ENCODE data around the gene NUMA1. TPM values are rescaled to one million over a fixed set of nuclear protein-coding genes. Genes with fewer than 3 reads are reported as not detected.

The NUMA1 gene
- total and polyA plus RNA-seq, 9 of the 15 experiments (the other 6 are each of a cell fraction or from before 2014, with no cell fraction given) = 4.1 to 104 (median 51.2) TPM

- intact Hi-C loops (cut with micrococcal nuclease) = no loop called here
- no TSS peak for BruUV-seq (replicated peaks)
- in situ Hi-C loops (cut with MboI) = no loop called here
- 93% methylated on average over 5 of the region's 5 CpGs for WGBS (ENCODE audit: insufficient coverage, low coverage, missing lambda C conversion rate)
- Histone ChIP-seq H3K27me3 (ENCODE audit: control insufficient read depth in 2 of 2, insufficient read depth in 2 of 2, low read length in 2 of 2) (no peaks in the 10 kb centered on the region), H3K9ac (ENCODE audit: insufficient read depth in 1 of 2, low read depth in 2 of 2, low read length in 2 of 2) (no peak overlapping the region), H2AFZ (ENCODE audit: low read depth, low read length) (no peak overlapping the region), H3K36me3 (ENCODE audit: control insufficient read depth, insufficient read depth, low read length) (peaks cover 60% of the 10 kb centered on the region), H4K20me1 (replicated peaks; ENCODE audit: control insufficient read depth, insufficient read depth, low read length) (no peaks in the 10 kb centered on the region), H3K27ac (ENCODE audit: extremely low read depth, low read depth, low read length) (no peak overlapping the region), H3K79me2 (ENCODE audit: control insufficient read depth, insufficient read depth, low read length) (peaks cover 4% of the 10 kb centered on the region; the same call in 1 of the 3 replicates), H3K9me1 (ENCODE audit: control insufficient read depth, insufficient read depth, low read length) (peaks cover 3% of the 10 kb centered on the region), H3K4me1 (replicated peaks in 1 of 2; ENCODE audit: control insufficient read depth in 2 of 2, insufficient read depth in 2 of 2, low read length in 2 of 2) (no peaks in the 10 kb centered on the region), H3K4me2 (ENCODE audit: insufficient read depth, low read length) (no peak overlapping the region), H3K4me3 (no peak overlapping the region), H3K9me3 (replicated peaks; ENCODE audit: control insufficient read depth, insufficient read depth, low read depth, low read length) (no peaks in the 10 kb centered on the region)
- no peak for ATAC-seq
- POLR2A ChIA-PET = interaction anchor here (1.1 to 1.8 kb wide), 2 partner anchors 12 to 125 kb away, joined by 3 to 4 read pairs; no protein-coding TSS in a partner anchor
- no peak for FAIRE-seq
- no peak for DNase-seq (ENCODE audit: extremely low read depth in 1 of 4, low spot score in 3 of 4)
- TF ChIP-seq ZNF324 (CRISPR knock-in tag; IDR thresholded peaks at IDR 0.05) (no peak), SMARCB1 (IDR thresholded peaks at IDR 0.05; ENCODE audit: insufficient read length, low read depth) (no peak), SOX6 (IDR thresholded peaks at IDR 0.05) (no peak), TBP (optimal IDR thresholded peaks at IDR 0.05; ENCODE audit: low read depth, low read length) (no peak), PBX2 (CRISPR knock-in tag; IDR thresholded peaks at IDR 0.05; ENCODE audit: low read depth) (no peak), PBX2 (tag; conservative IDR thresholded peaks at IDR 0.05; ENCODE audit: low read depth) (no peak), KDM5B (IDR thresholded peaks at IDR 0.05; ENCODE audit: insufficient replicate concordance, low read depth, low read length) (no peak), TAF1 (IDR thresholded peaks at IDR 0.05; ENCODE audit: control insufficient read depth, extremely low read depth, insufficient read depth, low read length, severe bottlenecking) (no peak), SRSF9 (IDR thresholded peaks at IDR 0.05; ENCODE audit: borderline replicate concordance, low read depth, low read length) (no peak), ATF1 (CRISPR knock-in tag; IDR thresholded peaks at IDR 0.05) (no peak), ATF1 (tag; IDR thresholded peaks at IDR 0.05) (no peak), HDAC1 (IDR thresholded peaks at IDR 0.05) (no peak), RBM39 (optimal IDR thresholded peaks at IDR 0.05; ENCODE audit: low read depth, low read length) (no peak)
- CTCF ChIA-PET (ENCODE audit: low intra/inter-chr PET ratio) = no interaction called here
These were observed 103.8 kb downstream of the NUMA1 start for GRCh38 chr11:71976551-71976950.

Measured in K562 (cell line).